ENCODE results near the gene SSTR4.

DNA sequence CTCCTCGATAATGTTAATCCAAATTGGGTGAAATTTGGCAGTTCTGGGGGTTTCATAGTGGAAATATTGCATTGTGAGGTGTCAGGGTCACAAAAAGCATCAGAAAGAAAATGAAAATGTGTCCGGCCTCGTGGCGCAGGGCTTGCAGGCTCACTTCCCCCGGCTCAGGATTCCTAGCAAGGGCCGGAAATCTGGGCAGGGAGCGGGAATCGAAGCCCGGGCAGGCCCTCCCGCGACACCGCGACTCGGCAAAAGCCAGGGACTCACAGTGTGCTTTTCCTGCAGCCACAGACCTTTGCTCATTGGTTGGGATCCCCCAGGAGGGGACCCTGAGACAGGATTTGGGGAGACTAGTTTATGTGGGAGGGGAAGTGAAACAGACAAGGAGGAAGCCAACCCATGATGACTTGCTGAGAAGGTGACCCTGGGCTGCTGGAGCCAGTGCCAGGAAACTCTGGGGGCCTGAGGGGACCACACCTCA, 51.9 kb downstream of the SSTR4 start:
- TF ChIP-seq, protein P1, sequence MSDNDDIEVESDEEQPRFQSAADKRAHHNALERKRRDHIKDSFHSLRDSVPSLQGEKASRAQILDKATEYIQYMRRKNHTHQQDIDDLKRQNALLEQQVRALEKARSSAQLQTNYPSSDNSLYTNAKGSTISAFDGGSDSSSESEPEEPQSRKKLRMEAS (CRISPR knock-in tag; IDR thresholded peaks at IDR 0.05): no peak
- TF ChIP-seq, protein P2, sequence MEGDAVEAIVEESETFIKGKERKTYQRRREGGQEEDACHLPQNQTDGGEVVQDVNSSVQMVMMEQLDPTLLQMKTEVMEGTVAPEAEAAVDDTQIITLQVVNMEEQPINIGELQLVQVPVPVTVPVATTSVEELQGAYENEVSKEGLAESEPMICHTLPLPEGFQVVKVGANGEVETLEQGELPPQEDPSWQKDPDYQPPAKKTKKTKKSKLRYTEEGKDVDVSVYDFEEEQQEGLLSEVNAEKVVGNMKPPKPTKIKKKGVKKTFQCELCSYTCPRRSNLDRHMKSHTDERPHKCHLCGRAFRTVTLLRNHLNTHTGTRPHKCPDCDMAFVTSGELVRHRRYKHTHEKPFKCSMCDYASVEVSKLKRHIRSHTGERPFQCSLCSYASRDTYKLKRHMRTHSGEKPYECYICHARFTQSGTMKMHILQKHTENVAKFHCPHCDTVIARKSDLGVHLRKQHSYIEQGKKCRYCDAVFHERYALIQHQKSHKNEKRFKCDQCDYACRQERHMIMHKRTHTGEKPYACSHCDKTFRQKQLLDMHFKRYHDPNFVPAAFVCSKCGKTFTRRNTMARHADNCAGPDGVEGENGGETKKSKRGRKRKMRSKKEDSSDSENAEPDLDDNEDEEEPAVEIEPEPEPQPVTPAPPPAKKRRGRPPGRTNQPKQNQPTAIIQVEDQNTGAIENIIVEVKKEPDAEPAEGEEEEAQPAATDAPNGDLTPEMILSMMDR (IDR thresholded peaks at IDR 0.05): no peak
- TF ChIP-seq, protein P3, sequence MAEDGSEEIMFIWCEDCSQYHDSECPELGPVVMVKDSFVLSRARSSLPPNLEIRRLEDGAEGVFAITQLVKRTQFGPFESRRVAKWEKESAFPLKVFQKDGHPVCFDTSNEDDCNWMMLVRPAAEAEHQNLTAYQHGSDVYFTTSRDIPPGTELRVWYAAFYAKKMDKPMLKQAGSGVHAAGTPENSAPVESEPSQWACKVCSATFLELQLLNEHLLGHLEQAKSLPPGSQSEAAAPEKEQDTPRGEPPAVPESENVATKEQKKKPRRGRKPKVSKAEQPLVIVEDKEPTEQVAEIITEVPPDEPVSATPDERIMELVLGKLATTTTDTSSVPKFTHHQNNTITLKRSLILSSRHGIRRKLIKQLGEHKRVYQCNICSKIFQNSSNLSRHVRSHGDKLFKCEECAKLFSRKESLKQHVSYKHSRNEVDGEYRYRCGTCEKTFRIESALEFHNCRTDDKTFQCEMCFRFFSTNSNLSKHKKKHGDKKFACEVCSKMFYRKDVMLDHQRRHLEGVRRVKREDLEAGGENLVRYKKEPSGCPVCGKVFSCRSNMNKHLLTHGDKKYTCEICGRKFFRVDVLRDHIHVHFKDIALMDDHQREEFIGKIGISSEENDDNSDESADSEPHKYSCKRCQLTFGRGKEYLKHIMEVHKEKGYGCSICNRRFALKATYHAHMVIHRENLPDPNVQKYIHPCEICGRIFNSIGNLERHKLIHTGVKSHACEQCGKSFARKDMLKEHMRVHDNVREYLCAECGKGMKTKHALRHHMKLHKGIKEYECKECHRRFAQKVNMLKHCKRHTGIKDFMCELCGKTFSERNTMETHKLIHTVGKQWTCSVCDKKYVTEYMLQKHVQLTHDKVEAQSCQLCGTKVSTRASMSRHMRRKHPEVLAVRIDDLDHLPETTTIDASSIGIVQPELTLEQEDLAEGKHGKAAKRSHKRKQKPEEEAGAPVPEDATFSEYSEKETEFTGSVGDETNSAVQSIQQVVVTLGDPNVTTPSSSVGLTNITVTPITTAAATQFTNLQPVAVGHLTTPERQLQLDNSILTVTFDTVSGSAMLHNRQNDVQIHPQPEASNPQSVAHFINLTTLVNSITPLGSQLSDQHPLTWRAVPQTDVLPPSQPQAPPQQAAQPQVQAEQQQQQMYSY (CRISPR knock-in tag; IDR thresholded peaks at IDR 0.05): no peak
- TF ChIP-seq, protein P4, sequence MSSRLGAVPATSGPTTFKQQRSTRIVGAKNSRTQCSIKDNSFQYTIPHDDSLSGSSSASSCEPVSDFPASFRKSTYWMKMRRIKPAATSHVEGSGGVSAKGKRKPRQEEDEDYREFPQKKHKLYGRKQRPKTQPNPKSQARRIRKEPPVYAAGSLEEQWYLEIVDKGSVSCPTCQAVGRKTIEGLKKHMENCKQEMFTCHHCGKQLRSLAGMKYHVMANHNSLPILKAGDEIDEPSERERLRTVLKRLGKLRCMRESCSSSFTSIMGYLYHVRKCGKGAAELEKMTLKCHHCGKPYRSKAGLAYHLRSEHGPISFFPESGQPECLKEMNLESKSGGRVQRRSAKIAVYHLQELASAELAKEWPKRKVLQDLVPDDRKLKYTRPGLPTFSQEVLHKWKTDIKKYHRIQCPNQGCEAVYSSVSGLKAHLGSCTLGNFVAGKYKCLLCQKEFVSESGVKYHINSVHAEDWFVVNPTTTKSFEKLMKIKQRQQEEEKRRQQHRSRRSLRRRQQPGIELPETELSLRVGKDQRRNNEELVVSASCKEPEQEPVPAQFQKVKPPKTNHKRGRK (CRISPR knock-in tag; IDR thresholded peaks at IDR 0.05; ENCODE audit: borderline replicate concordance): no peak
- TF ChIP-seq, protein P5, sequence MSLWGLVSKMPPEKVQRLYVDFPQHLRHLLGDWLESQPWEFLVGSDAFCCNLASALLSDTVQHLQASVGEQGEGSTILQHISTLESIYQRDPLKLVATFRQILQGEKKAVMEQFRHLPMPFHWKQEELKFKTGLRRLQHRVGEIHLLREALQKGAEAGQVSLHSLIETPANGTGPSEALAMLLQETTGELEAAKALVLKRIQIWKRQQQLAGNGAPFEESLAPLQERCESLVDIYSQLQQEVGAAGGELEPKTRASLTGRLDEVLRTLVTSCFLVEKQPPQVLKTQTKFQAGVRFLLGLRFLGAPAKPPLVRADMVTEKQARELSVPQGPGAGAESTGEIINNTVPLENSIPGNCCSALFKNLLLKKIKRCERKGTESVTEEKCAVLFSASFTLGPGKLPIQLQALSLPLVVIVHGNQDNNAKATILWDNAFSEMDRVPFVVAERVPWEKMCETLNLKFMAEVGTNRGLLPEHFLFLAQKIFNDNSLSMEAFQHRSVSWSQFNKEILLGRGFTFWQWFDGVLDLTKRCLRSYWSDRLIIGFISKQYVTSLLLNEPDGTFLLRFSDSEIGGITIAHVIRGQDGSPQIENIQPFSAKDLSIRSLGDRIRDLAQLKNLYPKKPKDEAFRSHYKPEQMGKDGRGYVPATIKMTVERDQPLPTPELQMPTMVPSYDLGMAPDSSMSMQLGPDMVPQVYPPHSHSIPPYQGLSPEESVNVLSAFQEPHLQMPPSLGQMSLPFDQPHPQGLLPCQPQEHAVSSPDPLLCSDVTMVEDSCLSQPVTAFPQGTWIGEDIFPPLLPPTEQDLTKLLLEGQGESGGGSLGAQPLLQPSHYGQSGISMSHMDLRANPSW (CRISPR knock-in tag; conservative IDR thresholded peaks at IDR 0.05; ENCODE audit: low read depth): no peak
- TF ChIP-seq, protein P6, sequence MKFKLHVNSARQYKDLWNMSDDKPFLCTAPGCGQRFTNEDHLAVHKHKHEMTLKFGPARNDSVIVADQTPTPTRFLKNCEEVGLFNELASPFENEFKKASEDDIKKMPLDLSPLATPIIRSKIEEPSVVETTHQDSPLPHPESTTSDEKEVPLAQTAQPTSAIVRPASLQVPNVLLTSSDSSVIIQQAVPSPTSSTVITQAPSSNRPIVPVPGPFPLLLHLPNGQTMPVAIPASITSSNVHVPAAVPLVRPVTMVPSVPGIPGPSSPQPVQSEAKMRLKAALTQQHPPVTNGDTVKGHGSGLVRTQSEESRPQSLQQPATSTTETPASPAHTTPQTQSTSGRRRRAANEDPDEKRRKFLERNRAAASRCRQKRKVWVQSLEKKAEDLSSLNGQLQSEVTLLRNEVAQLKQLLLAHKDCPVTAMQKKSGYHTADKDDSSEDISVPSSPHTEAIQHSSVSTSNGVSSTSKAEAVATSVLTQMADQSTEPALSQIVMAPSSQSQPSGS (CRISPR knock-in tag; IDR thresholded peaks at IDR 0.05; ENCODE audit: borderline replicate concordance, low read depth): no peak

Data from WTC11 (cell line).